Mucosa of descending colon (tissue), 3 donors: ENCODE results near the gene KRT78. TPM values are rescaled to one million over a fixed set of nuclear protein-coding genes. Genes with fewer than 3 reads are reported as not detected.
A peak's percentile ranks its signal among the peaks of the same experiment; 100 is the strongest.

Experiments
- ATAC-seq: fragments of 200-7000 bp; cut with Tn5 transposase; one replicate; pipeline ENCODE4 v1.9.1; 2020; ENCODE audit warnings: mild to moderate bottlenecking, moderate library complexity
- DNase-seq, 3 donors: peaks; one replicate each; pipeline ENCODE4 v3.0.0-alpha.2; 2020
- H3K36me3 ChIP-seq: fragments of 200-600 bp; one replicate; pipeline ENCODE4 v1.8.0; 2021; ENCODE audit warnings: low read depth, mild to moderate bottlenecking
- H3K4me1 ChIP-seq: fragments of 200-600 bp; one replicate; pipeline ENCODE4 v1.8.0; 2021; ENCODE audit warnings: low read depth, mild to moderate bottlenecking
- H3K4me3 ChIP-seq: fragments of 200-600 bp; one replicate; pipeline ENCODE4 v1.8.0; 2021; ENCODE audit warnings: mild to moderate bottlenecking
- H3K9me3 ChIP-seq: fragments of 200-600 bp; one replicate; pipeline ENCODE4 v1.8.0; 2021; ENCODE audit warnings: mild to moderate bottlenecking
- intact Hi-C, 2 donors: fragments of 100-400 bp; cut with DNase I in 1 of 2; cut with micrococcal nuclease in 1 of 2; formaldehyde crosslinking; loops; one replicate each; pipeline versions ENCODE4 v1.11.0 to v1.11.1; 2022; cut with DNase I, micrococcal nuclease
- total RNA-seq, 3 donors: library from RNA; stranded (reverse); fragmentation: NEBNext Ultra II Directional in 2 of 3; extraction: Animal tissue kit (Norgen Biotek cat#: 25700) in 2 of 3; gene quantifications; one replicate each; pipeline versions ENCODE4 v1.2.1 to v1.2.4, GENCODE V29; 2021 to 2023
- TF ChIP-seq, protein P1 (sequence below): fragments of 200-600 bp; IDR thresholded peaks from one replicate; pipeline ENCODE4 v1.8.0; 2022; ENCODE audit warnings: antibody characterized with exemption, mild to moderate bottlenecking
- donor health status: DM: no; HTN: no; CAD: no; lungs with moderate emphysema.
- donor health status: DM: no; HTN: no; CAD: no.
- donor health status: DM: no; HTN: yes; CAD: no.

Gene KRT78
- total RNA-seq, 3 donors from 2014 or later: not detected

- Histone ChIP-seq H3K9me3 (no peaks in the 10 kb centered on the region), H3K4me1 (no peaks in the 10 kb centered on the region), H3K36me3 (no peaks in the 10 kb centered on the region), H3K4me3 (no peak overlapping the region)
- intact Hi-C loops: no loop called here
- TF ChIP-seq, protein P1, sequence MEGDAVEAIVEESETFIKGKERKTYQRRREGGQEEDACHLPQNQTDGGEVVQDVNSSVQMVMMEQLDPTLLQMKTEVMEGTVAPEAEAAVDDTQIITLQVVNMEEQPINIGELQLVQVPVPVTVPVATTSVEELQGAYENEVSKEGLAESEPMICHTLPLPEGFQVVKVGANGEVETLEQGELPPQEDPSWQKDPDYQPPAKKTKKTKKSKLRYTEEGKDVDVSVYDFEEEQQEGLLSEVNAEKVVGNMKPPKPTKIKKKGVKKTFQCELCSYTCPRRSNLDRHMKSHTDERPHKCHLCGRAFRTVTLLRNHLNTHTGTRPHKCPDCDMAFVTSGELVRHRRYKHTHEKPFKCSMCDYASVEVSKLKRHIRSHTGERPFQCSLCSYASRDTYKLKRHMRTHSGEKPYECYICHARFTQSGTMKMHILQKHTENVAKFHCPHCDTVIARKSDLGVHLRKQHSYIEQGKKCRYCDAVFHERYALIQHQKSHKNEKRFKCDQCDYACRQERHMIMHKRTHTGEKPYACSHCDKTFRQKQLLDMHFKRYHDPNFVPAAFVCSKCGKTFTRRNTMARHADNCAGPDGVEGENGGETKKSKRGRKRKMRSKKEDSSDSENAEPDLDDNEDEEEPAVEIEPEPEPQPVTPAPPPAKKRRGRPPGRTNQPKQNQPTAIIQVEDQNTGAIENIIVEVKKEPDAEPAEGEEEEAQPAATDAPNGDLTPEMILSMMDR: no peak
- DNase-seq (no peak), ATAC-seq (peak; percentile 20)
Measured at GRCh38 chr12:52836042-52836466, 12.7 kb downstream of the KRT78 start.

DNA sequence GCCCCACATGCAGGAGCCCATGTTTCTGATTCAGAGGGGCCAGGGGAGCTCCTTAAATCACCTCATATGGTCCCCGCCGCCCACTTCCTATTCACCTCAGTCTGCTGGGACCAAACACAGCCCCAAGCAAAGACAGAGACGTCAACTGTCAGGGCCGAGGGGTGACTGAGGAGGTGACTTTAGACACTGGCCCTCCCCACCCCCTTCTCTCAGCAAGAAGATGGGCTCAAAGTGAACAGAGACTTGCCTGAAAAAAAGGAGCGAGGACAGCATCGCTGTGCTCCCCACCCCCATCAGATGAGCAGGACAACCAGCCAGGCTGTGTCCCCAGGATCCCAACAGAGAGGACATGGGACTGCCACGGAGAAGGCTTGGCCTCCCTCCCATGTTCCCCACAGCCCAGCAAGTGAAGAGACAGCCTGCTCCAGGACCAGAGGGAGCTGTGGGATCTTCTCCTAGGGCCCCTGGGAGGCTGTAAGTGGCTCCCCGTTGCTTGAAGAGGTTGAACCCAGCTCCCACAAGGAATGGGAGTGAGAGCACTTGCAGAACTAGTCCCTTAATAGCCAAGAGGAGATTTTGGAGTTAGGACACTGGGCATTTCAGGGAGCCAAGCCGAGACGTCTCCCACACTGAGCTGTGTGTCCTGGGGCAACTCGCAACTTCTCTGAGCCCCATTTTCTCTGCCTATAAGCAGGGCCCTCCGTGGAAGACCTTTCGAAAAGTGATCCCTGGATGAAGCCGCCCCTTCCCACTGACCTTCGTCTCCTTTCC, 13.3 kb downstream of the KRT78 start:
- H3K4me1 ChIP-seq: no peaks in the 10 kb centered on the region
- intact Hi-C loops: no loop called here
- no peak for ATAC-seq
- no peaks in the 10 kb centered on the region for H3K36me3 ChIP-seq
- H3K4me3 ChIP-seq: no peak overlapping the region
- TF ChIP-seq, protein P1: no peak
- no peaks in the 10 kb centered on the region for H3K9me3 ChIP-seq
- DNase-seq: no peak

- H3K4me3 ChIP-seq: no peak overlapping the region
- TF ChIP-seq, protein P1: no peak
- intact Hi-C loops: no loop called here
Measured at GRCh38 chr12:52834727-52835001, 14.1 kb downstream of the KRT78 start.

DNA sequence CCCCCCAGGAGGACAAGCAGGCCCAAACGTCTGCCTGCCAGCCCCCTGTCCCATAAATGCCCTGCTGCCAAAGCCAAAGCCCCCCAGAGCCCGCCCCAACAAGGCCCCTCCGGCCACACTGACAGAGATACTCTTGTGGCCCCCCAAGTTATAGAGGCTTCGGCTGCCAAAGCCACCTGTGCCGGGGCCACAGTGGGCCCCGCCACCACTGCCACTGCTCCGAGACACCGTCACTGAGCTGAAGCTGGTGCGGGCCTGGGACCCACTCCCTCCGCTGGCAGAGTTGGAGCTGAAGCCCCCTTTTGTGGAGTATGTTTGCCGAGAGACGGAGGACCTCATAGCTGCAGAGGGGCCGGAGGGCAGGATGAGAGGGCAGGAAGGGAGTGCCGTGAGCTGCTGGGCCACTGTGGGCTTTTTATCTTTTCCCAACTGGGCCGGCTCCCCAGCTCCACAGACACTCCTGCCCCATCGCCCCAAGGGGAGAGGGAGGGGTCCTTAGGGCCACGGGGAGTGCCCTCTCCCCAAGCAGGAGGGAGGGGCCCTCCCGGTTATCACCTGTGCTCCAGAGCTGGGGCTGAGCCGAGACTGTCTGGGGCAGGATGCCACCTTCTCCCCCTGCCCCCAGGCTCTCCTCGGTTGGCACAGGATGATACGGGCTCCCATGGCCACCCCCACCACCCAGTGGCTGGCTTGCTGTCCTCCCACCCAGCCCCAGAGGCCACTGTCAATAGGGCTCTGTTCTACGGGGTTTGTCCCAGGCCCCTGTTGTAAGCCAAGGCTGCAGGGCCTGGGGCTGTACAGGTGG, 14.7 kb downstream of the KRT78 start, which contains the start of gene KRT79:
Gene KRT79 (minus strand): TSS at position 390 of the 805 bp plus-strand sequence. CDS start 51 bp downstream, at position 339.
- TF ChIP-seq, protein P1: no peak
- Histone ChIP-seq H3K4me3 (no peak within 1 kb of the TSS), H3K9me3 (no peaks in the 10 kb centered on the region), H3K4me1 (no peaks in the 10 kb centered on the region), H3K36me3 (no peaks in the 10 kb centered on the region)
- intact Hi-C loops: no loop called here
- DNase-seq (no peak), ATAC-seq (no peak)

More at GRCh38 chr12:52834727-52835001, 14.1 kb downstream of the KRT78 start:
- H3K9me3 ChIP-seq: no peaks in the 10 kb centered on the region
- DNase-seq: no peak
- no peak for ATAC-seq
- no peaks in the 10 kb centered on the region for H3K4me1 ChIP-seq
- no peaks in the 10 kb centered on the region for H3K36me3 ChIP-seq

- peak in 2 of 3 donors; percentile 35 to 36 for DNase-seq
- intact Hi-C loops: no loop called here
- ATAC-seq: peak; percentile 75
- Histone ChIP-seq H3K9me3 (no peaks in the 10 kb centered on the region), H3K4me3 (no peak overlapping the region), H3K4me1 (no peaks in the 10 kb centered on the region), H3K36me3 (no peaks in the 10 kb centered on the region)
- TF ChIP-seq, protein P1: no peak
Measured at GRCh38 chr12:52832985-52833905, 15.5 kb downstream of the KRT78 start.
